AG04450 (cell line): ENCODE results near the gene SCN7A. TPM values are rescaled to one million over a fixed set of nuclear protein-coding genes. Genes with fewer than 3 reads are reported as not detected.

Source experiments
- CTCF ChIA-PET: fragments of 300-600, 350-600 bp; formaldehyde crosslinking; extraction: SDS; loops from one replicate; lab custom pipeline; 2022; ENCODE audit warnings: antibody characterized with exemption, inconsistent platforms; lab: Charles Lee
- POLR2A ChIA-PET: fragments of 350-600 bp; formaldehyde crosslinking; extraction: SDS; loops from one replicate; lab custom pipeline; 2021; ENCODE audit warnings: antibody characterized with exemption, inconsistent platforms; lab: Yijun Ruan, JAX
- DNase-seq: peaks from one replicate; pipeline ENCODE4 v3.0.0-alpha.2; 2011; ENCODE audit warnings: low read depth, low spot score
- H3K27ac ChIP-seq: one replicate; pipeline ENCODE4 v1.5.1; 2012; ENCODE audit warnings: low read depth, low read length, control low read depth
- H3K27me3 ChIP-seq: one replicate; pipeline ENCODE4 v1.6.0; 2012; ENCODE audit warnings: low read length; ENCODE audit not compliant: control insufficient read depth, insufficient read depth
- H3K4me3 ChIP-seq: 2 replicates; pipeline ENCODE4 v1.5.1; 2011; ENCODE audit warnings: mild to moderate bottlenecking, low read depth, low read length, control low read depth
- H3K9me3 ChIP-seq: 2 replicates; pipeline ENCODE4 v1.5.1; 2012; ENCODE audit warnings: low read length; ENCODE audit not compliant: control insufficient read depth, insufficient read depth
- polyA plus RNA-seq: library from polyadenylated mRNA; depleted of rRNA; stranded (reverse); fragments of >200 nt; gene quantifications from 2 replicates; pipeline ENCODE4 v1.2.3, GENCODE V29; 2011
- TF ChIP-seq, protein P1 (sequence below): IDR thresholded peaks from 2 replicates; pipeline ENCODE4 v1.5.1; 2011; ENCODE audit warnings: low read depth, low read length, control low read depth, inconsistent platforms

The SCN7A gene
- polyA plus RNA-seq, 1 experiment: 9.8 TPM

DNA sequence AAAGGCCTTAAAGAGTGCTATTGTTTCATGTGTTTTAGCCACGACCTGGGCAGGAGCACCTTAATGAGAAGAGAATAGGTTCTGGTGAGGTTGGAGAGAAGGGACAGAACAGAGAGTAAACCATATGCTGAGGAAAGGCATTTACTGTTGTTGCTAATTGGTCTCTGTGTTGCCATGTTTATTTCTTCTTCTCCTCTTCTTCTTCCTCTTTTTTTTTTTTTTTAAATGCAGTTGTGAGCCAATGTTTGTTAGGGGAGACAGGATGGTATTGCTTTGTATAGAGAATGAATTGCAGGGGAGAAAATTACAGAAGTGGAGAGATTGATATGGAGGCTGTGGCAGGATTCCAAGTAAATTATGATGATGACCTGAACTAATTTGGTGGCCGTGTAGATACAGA, 120.9 kb downstream of the SCN7A start:
- no peaks in the 10 kb centered on the region for H3K27me3 ChIP-seq
- TF ChIP-seq, protein P1, sequence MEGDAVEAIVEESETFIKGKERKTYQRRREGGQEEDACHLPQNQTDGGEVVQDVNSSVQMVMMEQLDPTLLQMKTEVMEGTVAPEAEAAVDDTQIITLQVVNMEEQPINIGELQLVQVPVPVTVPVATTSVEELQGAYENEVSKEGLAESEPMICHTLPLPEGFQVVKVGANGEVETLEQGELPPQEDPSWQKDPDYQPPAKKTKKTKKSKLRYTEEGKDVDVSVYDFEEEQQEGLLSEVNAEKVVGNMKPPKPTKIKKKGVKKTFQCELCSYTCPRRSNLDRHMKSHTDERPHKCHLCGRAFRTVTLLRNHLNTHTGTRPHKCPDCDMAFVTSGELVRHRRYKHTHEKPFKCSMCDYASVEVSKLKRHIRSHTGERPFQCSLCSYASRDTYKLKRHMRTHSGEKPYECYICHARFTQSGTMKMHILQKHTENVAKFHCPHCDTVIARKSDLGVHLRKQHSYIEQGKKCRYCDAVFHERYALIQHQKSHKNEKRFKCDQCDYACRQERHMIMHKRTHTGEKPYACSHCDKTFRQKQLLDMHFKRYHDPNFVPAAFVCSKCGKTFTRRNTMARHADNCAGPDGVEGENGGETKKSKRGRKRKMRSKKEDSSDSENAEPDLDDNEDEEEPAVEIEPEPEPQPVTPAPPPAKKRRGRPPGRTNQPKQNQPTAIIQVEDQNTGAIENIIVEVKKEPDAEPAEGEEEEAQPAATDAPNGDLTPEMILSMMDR: no peak
- no peak for DNase-seq
- H3K9me3 ChIP-seq: no peaks in the 10 kb centered on the region; the same call in 1 of the 2 replicates
- ChIA-PET CTCF (interaction anchor here (1.6 to 2.6 kb wide), 2 partner anchors 12 kb away, joined by 5 to 15 read pairs; no protein-coding TSS in a partner anchor), POLR2A (no interaction called here)
- peak overlapping the region; percentile 11 for H3K27ac ChIP-seq
- peak overlapping the region; percentile 17 for H3K4me3 ChIP-seq

DNA sequence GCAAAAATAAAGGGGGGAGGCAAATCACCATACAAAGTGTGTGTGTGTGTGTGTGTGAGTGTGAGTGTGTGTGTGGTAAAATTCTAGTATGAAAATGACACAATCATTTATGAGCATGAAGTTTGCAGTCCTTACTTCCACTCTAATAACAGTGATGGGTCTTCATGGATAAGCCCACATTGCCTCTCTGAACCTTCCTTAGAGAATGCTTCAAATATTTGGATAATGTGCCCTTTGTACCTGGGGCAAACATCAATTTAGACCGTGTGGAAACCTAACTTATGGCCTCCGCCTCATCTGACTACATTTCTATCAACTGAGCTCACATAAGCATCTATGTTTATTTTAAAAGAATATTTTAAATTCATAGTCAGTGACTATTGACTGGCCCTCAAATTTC, 122.0 kb downstream of the SCN7A start:
- POLR2A ChIA-PET: interaction anchor here (0.6 kb wide), 1 partner anchor 321 kb away, joined by 3 read pairs; no protein-coding TSS in a partner anchor
- CTCF ChIA-PET: interaction anchor here (0.6 to 1.6 kb wide), 4 partner anchors 10 to 184 kb away, joined by 3 to 5 read pairs (median 3); no protein-coding TSS in a partner anchor
- Histone ChIP-seq H3K4me3 (peak overlapping the region; percentile 5; the same call in 1 of the 2 replicates), H3K27ac (no peak overlapping the region), H3K27me3 (no peaks in the 10 kb centered on the region), H3K9me3 (no peaks in the 10 kb centered on the region; the same call in 1 of the 2 replicates)
- DNase-seq: peak; percentile 46
- TF ChIP-seq, protein P1: no peak

DNA sequence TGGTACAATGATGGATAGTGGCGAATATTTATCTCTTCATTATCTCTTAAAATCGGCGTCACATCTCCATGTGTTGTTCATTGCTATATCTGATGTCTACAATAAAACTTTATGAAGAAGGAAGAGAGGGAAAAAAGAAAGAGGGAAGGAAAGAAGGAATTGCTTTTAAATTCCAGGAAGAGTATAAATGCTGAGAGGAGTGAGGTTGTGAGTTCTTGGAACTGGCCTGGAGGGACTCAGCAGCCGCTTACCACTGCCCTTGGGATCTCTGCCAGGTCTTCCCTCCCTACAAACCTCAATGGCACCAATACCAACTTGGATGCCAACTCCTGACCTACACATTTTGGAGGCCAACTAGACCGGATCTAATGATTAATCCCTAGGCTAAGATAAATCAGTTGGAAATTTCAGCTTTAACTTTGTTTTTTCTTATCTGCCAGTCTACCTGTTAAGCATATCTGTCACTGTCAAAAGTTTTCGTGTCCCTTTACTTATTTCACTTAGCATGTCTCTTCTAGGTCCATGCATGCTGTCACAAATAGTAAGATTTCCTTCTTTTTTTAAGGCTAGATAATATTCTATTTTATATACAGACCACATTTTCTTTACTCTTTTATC, 128.1 kb downstream of the SCN7A start:
- Histone ChIP-seq H3K4me3 (no peak overlapping the region), H3K9me3 (no peaks in the 10 kb centered on the region), H3K27ac (no peak overlapping the region), H3K27me3 (no peaks in the 10 kb centered on the region)
- TF ChIP-seq, protein P1: no peak
- no peak for DNase-seq
- ChIA-PET POLR2A (no interaction called here), CTCF (interaction anchor here (1.1 kb wide), 1 partner anchor 151 kb away, joined by 4 read pairs; no protein-coding TSS in a partner anchor)

DNA sequence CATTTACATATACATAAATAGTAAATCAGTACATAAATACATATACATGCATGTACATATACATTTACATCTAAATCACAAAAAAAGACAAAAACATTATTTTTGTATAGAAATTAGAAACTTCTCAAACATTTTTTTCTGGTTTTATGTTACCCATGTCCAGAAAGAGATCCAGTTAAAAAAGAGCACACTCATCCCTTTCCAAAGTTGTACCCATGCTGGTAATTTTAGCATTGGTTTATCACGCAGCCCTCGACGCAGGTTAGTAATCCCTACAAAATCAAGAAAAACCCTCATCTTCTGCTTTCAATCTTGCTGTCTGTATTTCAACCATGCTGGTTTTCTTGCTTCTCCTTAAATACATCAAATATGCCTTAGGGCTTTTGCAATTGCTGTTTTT, 128.8 kb downstream of the SCN7A start:
- Histone ChIP-seq H3K4me3 (no peak overlapping the region), H3K9me3 (no peaks in the 10 kb centered on the region), H3K27ac (no peak overlapping the region), H3K27me3 (no peaks in the 10 kb centered on the region)
- POLR2A ChIA-PET: no interaction called here
- CTCF ChIA-PET: interaction anchor here (1.1 kb wide), 1 partner anchor 152 kb away, joined by 4 read pairs; no protein-coding TSS in a partner anchor
- TF ChIP-seq, protein P1: no peak
- no peak for DNase-seq

DNA sequence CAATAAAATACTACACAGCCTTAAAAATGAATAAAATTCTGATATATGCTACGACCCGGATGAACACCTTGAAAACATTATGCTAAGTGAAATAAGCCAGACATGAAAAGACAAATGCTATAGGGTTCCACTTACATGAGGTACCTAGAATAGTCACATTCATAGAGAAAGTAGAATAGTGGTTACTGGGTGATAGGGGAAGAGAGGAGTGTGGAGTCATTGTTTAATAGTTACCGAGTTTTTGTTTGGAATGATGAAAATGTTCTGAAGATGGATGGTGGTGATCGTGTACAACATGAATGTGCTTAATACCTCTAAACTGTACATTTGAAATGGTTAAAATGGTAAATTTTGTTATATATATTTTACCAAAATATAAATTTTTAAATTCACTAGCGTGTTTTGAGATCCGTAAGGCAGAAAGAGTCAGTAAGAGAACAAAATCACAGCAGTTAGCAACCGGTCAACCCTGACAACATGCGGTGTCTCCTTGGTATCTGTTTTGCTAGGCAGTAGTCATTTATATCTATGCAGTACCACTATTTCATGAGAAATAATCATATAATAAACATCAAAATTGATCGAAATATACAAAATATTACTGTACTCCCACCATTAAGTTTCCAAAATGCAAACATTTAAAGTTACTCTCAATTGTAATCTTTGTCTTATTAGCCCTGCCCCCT, 129.4 kb downstream of the SCN7A start:
- TF ChIP-seq, protein P1: no peak
- Histone ChIP-seq H3K4me3 (no peak overlapping the region), H3K27me3 (no peaks in the 10 kb centered on the region), H3K27ac (no peak overlapping the region), H3K9me3 (no peaks in the 10 kb centered on the region)
- POLR2A ChIA-PET: no interaction called here
- DNase-seq: no peak
- CTCF ChIA-PET: interaction anchor here (0.6 kb wide), 1 partner anchor 184 kb away, joined by 3 read pairs; no protein-coding TSS in a partner anchor
